ENCODE data around the gene FTCDNL1. TPM values are rescaled to one million over a fixed set of nuclear protein-coding genes. Genes with fewer than 3 reads are reported as not detected.
A peak's percentile ranks its signal among the peaks of the same experiment; 100 is the strongest.

The FTCDNL1 gene
- total RNA-seq, 1 donor, result 4.7 TPM

DNA sequence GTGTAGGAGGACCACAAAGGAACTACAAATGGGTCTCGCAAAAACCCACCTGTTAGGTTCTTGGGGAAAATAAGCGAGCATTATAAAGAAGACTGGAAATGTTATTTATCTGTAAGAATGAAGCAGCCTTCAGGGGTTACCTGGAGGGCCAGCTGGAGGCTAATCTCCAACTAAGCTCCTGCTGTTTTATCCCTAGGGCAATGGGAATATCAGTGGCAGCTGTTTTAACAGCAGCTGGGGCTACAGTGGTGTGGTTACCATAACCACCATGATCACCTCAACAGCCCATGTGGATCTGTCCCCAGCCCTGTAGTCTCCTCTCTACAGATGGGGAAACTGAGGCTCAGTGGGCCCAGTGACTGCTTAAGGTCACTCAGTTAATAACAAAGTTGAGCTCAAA is 108.1 kb downstream of the FTCDNL1 start:
- Histone ChIP-seq H2AFZ (ENCODE audit: low read length) (no peak overlapping the region), H4K20me1 (ENCODE audit: insufficient read depth, low read length) (no peaks in the 10 kb centered on the region), H3K4me3 (ENCODE audit: insufficient read depth, low read length) (no peak overlapping the region), H3K4me1 (ENCODE audit: insufficient read depth, low read length) (peaks cover 21% of the 10 kb centered on the region), H3K9me3 (ENCODE audit: low read depth, low read length) (no peaks in the 10 kb centered on the region), H3K79me2 (ENCODE audit: insufficient read depth, low read length) (no peaks in the 10 kb centered on the region), H3K27me3 (ENCODE audit: insufficient read depth, low read length) (no peaks in the 10 kb centered on the region), H3K36me3 (ENCODE audit: insufficient read depth, low read length) (no peaks in the 10 kb centered on the region), H3K4me2 (ENCODE audit: insufficient read depth, low read length) (no peak overlapping the region), H3K27ac (ENCODE audit: low read depth, low read length) (no peak overlapping the region)
- no peak for DNase-seq (ENCODE audit: insufficient read length, low spot score, missing footprints)
- TF ChIP-seq, protein P1, sequence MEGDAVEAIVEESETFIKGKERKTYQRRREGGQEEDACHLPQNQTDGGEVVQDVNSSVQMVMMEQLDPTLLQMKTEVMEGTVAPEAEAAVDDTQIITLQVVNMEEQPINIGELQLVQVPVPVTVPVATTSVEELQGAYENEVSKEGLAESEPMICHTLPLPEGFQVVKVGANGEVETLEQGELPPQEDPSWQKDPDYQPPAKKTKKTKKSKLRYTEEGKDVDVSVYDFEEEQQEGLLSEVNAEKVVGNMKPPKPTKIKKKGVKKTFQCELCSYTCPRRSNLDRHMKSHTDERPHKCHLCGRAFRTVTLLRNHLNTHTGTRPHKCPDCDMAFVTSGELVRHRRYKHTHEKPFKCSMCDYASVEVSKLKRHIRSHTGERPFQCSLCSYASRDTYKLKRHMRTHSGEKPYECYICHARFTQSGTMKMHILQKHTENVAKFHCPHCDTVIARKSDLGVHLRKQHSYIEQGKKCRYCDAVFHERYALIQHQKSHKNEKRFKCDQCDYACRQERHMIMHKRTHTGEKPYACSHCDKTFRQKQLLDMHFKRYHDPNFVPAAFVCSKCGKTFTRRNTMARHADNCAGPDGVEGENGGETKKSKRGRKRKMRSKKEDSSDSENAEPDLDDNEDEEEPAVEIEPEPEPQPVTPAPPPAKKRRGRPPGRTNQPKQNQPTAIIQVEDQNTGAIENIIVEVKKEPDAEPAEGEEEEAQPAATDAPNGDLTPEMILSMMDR (IDR thresholded peaks at IDR 0.05; ENCODE audit: extremely low read depth, low read depth, low read length), result no peak

DNA sequence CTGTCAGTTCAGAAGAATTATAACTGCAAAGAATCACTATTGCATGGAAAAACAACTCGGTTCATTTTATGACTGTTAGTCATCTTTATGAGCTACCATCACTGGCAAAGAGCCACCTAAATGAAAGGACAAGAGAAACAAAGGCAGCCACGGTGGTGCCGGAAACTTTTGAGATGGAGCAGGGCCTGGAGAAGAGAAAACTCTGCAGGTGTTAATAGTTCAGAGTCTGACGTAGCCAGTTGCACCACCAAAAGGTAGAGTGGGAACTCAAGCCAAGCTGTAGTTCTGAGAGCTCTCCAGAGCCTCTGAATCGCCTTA is 110.9 kb downstream of the FTCDNL1 start:
- peak overlapping the region; percentile 57 for H3K4me3 ChIP-seq (ENCODE audit: insufficient read depth, low read length)
- peak overlapping the region; percentile 93 for H2AFZ ChIP-seq (ENCODE audit: low read length)
- no peak for DNase-seq (ENCODE audit: insufficient read length, low spot score, missing footprints)
- TF ChIP-seq, protein P1 (IDR thresholded peaks at IDR 0.05; ENCODE audit: extremely low read depth, low read depth, low read length), result no peak
- no peaks in the 10 kb centered on the region for H4K20me1 ChIP-seq (ENCODE audit: insufficient read depth, low read length)
- H3K27me3 ChIP-seq (ENCODE audit: insufficient read depth, low read length), result no peaks in the 10 kb centered on the region
- no peaks in the 10 kb centered on the region for H3K79me2 ChIP-seq (ENCODE audit: insufficient read depth, low read length)
- no peaks in the 10 kb centered on the region for H3K36me3 ChIP-seq (ENCODE audit: insufficient read depth, low read length)
- peak overlapping the region; percentile 74 for H3K27ac ChIP-seq (ENCODE audit: low read depth, low read length)
- peaks cover 21% of the 10 kb centered on the region for H3K4me1 ChIP-seq (ENCODE audit: insufficient read depth, low read length)
- H3K9me3 ChIP-seq (ENCODE audit: low read depth, low read length), result no peaks in the 10 kb centered on the region
- peak overlapping the region; percentile 90 for H3K4me2 ChIP-seq (ENCODE audit: insufficient read depth, low read length)

DNA sequence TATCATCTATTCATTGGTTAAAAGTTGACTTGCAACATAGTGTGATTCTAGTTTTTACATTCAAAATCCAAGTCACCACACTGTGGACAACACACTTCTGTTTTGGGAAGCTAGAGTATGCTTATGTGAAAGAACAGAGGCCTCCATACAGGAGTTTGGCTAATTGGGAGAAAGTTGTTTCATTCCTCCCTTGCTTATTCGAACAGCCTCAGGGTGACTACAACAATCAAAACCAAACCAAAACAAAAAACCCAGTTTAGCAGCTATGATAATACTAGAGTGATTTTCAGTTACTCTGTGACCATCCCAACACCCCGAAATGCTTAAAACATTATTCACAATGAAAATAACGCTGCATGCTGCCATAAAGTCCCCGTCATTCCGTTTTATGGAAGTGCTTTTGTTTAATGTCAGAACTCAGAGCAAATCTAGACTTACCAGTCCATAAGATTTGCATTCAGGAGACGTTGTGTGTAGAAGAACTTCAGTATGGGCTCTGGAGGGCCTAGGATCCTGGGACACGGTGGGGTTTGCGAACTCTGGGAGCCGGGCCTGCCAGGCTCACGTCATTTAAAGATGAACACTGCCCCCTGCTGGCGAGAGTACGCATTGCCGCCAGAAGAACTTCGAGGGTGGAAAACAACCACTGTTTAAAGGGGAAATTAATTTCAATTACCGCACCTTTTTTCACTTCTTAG is 111.4 kb downstream of the FTCDNL1 start:
- peak overlapping the region; percentile 93 for H2AFZ ChIP-seq (ENCODE audit: low read length)

DNA sequence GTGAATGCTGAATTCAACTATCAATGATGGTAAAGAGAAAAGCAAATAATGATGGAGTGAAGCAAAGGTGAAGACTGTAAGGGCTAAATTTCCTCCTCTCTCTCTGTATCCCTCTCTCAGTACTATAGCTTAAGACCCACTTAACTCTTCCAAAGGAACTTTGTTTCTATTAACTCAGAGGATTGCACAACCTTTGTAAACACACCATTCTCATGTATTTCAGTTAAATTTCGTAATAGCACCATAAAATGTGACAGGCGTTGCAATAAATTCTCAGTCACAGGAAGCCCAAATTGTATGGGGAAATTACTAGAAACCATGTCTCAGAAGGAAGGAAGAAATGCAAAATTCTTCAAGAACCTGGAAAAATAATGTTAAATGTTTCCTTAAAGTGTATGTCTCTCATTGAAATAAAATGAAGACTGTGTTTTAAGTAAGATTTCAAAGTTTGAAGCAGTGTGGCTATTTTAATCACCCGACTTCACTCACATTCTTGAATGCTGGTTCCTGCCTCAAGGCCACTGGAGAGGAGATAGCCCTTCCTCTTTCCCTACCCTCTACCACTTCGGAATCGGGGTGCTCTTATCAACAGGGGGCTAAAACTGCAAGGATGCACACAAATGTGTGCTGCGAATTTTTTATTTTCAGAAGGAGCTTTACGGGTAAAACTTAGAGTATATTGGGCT is 112.1 kb downstream of the FTCDNL1 start:
- TF ChIP-seq, protein P1 (IDR thresholded peaks at IDR 0.05; ENCODE audit: extremely low read depth, low read depth, low read length), result no peak
- no peaks in the 10 kb centered on the region for H4K20me1 ChIP-seq (ENCODE audit: insufficient read depth, low read length)
- no peaks in the 10 kb centered on the region for H3K36me3 ChIP-seq (ENCODE audit: insufficient read depth, low read length)
- no peaks in the 10 kb centered on the region for H3K79me2 ChIP-seq (ENCODE audit: insufficient read depth, low read length)
- peak overlapping the region; percentile 74 for H3K27ac ChIP-seq (ENCODE audit: low read depth, low read length)
- H3K4me3 ChIP-seq (ENCODE audit: insufficient read depth, low read length), result peak overlapping the region; percentile 57
- peaks cover 21% of the 10 kb centered on the region for H3K4me1 ChIP-seq (ENCODE audit: insufficient read depth, low read length)
- DNase-seq (ENCODE audit: insufficient read length, low spot score, missing footprints), result no peak
- no peaks in the 10 kb centered on the region for H3K9me3 ChIP-seq (ENCODE audit: low read depth, low read length)
- no peaks in the 10 kb centered on the region for H3K27me3 ChIP-seq (ENCODE audit: insufficient read depth, low read length)
- H2AFZ ChIP-seq (ENCODE audit: low read length), result peak overlapping the region; percentile 93
- H3K4me2 ChIP-seq (ENCODE audit: insufficient read depth, low read length), result peak overlapping the region; percentile 90

More for the DNA sequence above, 111.4 kb downstream of the FTCDNL1 start:
- Histone ChIP-seq H3K4me1 (ENCODE audit: insufficient read depth, low read length) (peaks cover 21% of the 10 kb centered on the region), H3K36me3 (ENCODE audit: insufficient read depth, low read length) (no peaks in the 10 kb centered on the region), H3K79me2 (ENCODE audit: insufficient read depth, low read length) (no peaks in the 10 kb centered on the region), H3K27ac (ENCODE audit: low read depth, low read length) (peak overlapping the region; percentile 74), H3K27me3 (ENCODE audit: insufficient read depth, low read length) (no peaks in the 10 kb centered on the region), H3K4me3 (ENCODE audit: insufficient read depth, low read length) (peak overlapping the region; percentile 57), H4K20me1 (ENCODE audit: insufficient read depth, low read length) (no peaks in the 10 kb centered on the region), H3K4me2 (ENCODE audit: insufficient read depth, low read length) (peak overlapping the region; percentile 90), H3K9me3 (ENCODE audit: low read depth, low read length) (no peaks in the 10 kb centered on the region)
- peak; percentile 72 for DNase-seq (ENCODE audit: insufficient read length, low spot score, missing footprints)
- TF ChIP-seq, protein P1 (IDR thresholded peaks at IDR 0.05; ENCODE audit: extremely low read depth, low read depth, low read length), result peak; percentile 97

All from osteoblast (primary cell).